SK-N-DZ (cell line): ENCODE measurements around the gene ACOXL. TPM values are rescaled to one million over a fixed set of nuclear protein-coding genes. Genes with fewer than 3 reads are reported as not detected.
"Not testable (repeated sequence)": the region's sequence is repeated elsewhere in the genome, so short reads cannot be mapped to it uniquely, and the experiment has no call there.

ENCODE experiments used
- DNase-seq: peaks from one replicate; pipeline ENCODE4 v3.0.0-alpha.2; 2015; ENCODE audit warnings: low spot score
- polyA plus RNA-seq, 2 experiments: library from polyadenylated mRNA; depleted of rRNA; stranded (reverse); fragments of >200 nt; gene quantifications; 2 replicates each; pipeline ENCODE4 v1.2.3, GENCODE V29; 2014

The ACOXL gene
- polyA plus RNA-seq (2014; cell fraction: cytosol; rRNA removed) = not detected in 2 replicates
- not detected in 2 replicates for polyA plus RNA-seq (2014; cell fraction: nucleus; rRNA removed)

- DNase-seq = no peak
These were observed at the start of gene ACOXL for GRCh38 chr2:110732422-110733413. TSS of gene ACOXL (plus strand) at chr2:110732573. CDS start at chr2:110768390, 35,817 bp downstream.

- no peak for DNase-seq
These were observed 49.5 kb upstream of the ACOXL start for GRCh38 chr2:110682872-110683271.

- not testable (repeated sequence) for DNase-seq
These were observed 44.4 kb upstream of the ACOXL start for GRCh38 chr2:110687775-110688484.

- DNase-seq = no peak
These were observed 43.7 kb upstream of the ACOXL start for GRCh38 chr2:110688594-110689091.

- DNase-seq = no peak
These were observed 42.0 kb upstream of the ACOXL start for GRCh38 chr2:110690083-110690965.

- no peak for DNase-seq
These were observed 40.6 kb upstream of the ACOXL start for GRCh38 chr2:110691612-110692258.

- not testable (repeated sequence) for DNase-seq
These were observed 37.1 kb upstream of the ACOXL start for GRCh38 chr2:110695146-110695898.

GRCh38 chr2:110698253-110698652, 34.1 kb upstream of the ACOXL start:
- not testable (repeated sequence) for DNase-seq

- no peak for DNase-seq
These were observed 29.6 kb upstream of the ACOXL start for GRCh38 chr2:110702514-110703380.

- no peak for DNase-seq
These were observed 24.9 kb upstream of the ACOXL start for GRCh38 chr2:110707386-110707965.

GRCh38 chr2:110708455-110708854, 23.9 kb upstream of the ACOXL start:
- DNase-seq = no peak

GRCh38 chr2:110712737-110713136, 19.6 kb upstream of the ACOXL start:
- DNase-seq = no peak

GRCh38 chr2:110713513-110714362, 18.6 kb upstream of the ACOXL start:
- DNase-seq = no peak

- DNase-seq = no peak
These were observed 17.7 kb upstream of the ACOXL start for GRCh38 chr2:110714452-110715224.

- DNase-seq = no peak
These were observed 15.3 kb upstream of the ACOXL start for GRCh38 chr2:110716959-110717645.

- no peak for DNase-seq
These were observed 14.6 kb upstream of the ACOXL start for GRCh38 chr2:110717734-110718133.
